ENCODE measurements around the gene DBX1.

- no peak for TF ChIP-seq POLR2A (IDR thresholded peaks at IDR 0.05)
- no peak for TF ChIP-seq EP300 (IDR thresholded peaks at IDR 0.05)
Observed at GRCh38 chr11:20158597-20159257, 1.5 kb downstream of the DBX1 start.

All from ovary (tissue), 1 donor.